PC-3 (cell line): ENCODE data around the gene LRPAP1.

Source experiments
- CTCF ChIP-seq: fragments of 300-600 bp; sonication (generic); conservative IDR thresholded peaks from 2 replicates; pipeline ENCODE4 v1.5.1; 2017; ENCODE audit warnings: antibody characterized with exemption, low read depth, mild to moderate bottlenecking, low read length
- EZH2 ChIP-seq: fragments of 300-600 bp; sonication (generic); IDR thresholded peaks from one replicate; pipeline ENCODE4 v1.6.1; 2017; ENCODE audit warnings: antibody characterized with exemption, mild to moderate bottlenecking, low read length; ENCODE audit not compliant: unreplicated experiment

DNA sequence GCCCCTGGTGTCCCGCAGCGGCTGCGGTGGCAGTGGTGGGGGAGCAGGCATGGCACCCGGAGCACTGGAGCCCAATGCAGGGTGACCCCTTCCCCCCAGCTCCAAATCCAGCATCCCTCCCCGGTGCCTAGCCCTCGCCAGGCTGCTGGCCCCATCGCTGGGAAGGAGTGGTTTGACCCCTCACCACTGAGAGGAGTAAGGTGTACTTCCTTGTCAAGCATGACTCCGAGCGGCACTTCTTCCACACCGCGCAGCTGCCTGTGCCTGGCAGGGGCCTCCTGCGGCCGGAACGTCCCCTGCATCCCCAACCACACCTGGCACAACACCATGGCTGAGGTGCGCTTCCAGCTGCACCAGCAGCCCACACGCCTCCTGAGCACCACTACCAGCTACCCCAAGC, 27.0 kb downstream of the LRPAP1 start:
- TF ChIP-seq CTCF (no peak), EZH2 (no peak)
